Stomach (tissue), 9 donors: ENCODE measurements around the gene HLTF. TPM values are rescaled to one million over a fixed set of nuclear protein-coding genes. Genes with fewer than 3 reads are reported as not detected.

Experiments
- DNase-seq, 2 donors: peaks; one replicate each; pipeline versions ENCODE4 v3.0.0 to v3.0.0-alpha.2; 2013 to 2019
- H3K27ac ChIP-seq, 5 donors: fragments of 200-600 bp in 4 of 5; sonication (generic) in 4 of 5; one replicate each; pipeline ENCODE4 v1.5.1; 2013 to 2019; ENCODE audit warnings: mild to moderate bottlenecking in 1 of 5, moderate library complexity in 1 of 5
- H3K27me3 ChIP-seq, 3 donors: fragments of 200-600 bp; sonication (generic); one replicate each; pipeline ENCODE4 v1.5.1; 2017 to 2019; ENCODE audit warnings: mixed run types in 1 of 3
- H3K36me3 ChIP-seq, 4 donors: fragments of 200-600 bp; sonication (generic); 1 replicate in 3 of 4; 2 replicates in 1 of 4; pipeline ENCODE4 v1.5.1; 2016 to 2019
- H3K4me1 ChIP-seq, 4 donors: fragments of 200-600 bp; sonication (generic); one replicate each; pipeline ENCODE4 v1.5.1; 2016 to 2019
- H3K4me3 ChIP-seq, 4 donors: fragments of 200-600 bp; sonication (generic) in 3 of 4; one replicate each; pipeline ENCODE4 v1.5.1; 2016 to 2019; ENCODE audit warnings: mild to moderate bottlenecking in 1 of 4
- H3K9me3 ChIP-seq, 4 donors: fragments of 200-600 bp; sonication (generic); one replicate each; pipeline ENCODE4 v1.5.1; 2016 to 2019
- CTCF ChIP-seq, 7 experiments: fragments of 450-650 bp in 4 of 7; fragments of 200-600 bp in 3 of 7; sonication (generic) in 3 of 7; IDR thresholded peaks; one replicate each; pipeline ENCODE4 v1.5.1; 2016 to 2019; ENCODE audit warnings: antibody characterized with exemption in 7 of 7, control low read depth in 2 of 7, mild to moderate bottlenecking in 1 of 7
- EP300 ChIP-seq: sonication (generic); formaldehyde crosslinking; IDR thresholded peaks from one replicate; pipeline ENCODE4 v1.6.1; 2017; ENCODE audit warnings: antibody characterized with exemption
- POLR2A ChIP-seq, 4 donors: fragments of 450-650 bp; IDR thresholded peaks; one replicate each; pipeline ENCODE4 v1.6.1; 2016; ENCODE audit warnings: antibody characterized with exemption in 4 of 4, control low read depth in 2 of 4, mild to moderate bottlenecking in 1 of 4, moderate library complexity in 1 of 4
- POLR2AphosphoS5 ChIP-seq, 3 donors: sonication (generic); formaldehyde crosslinking; IDR thresholded peaks; one replicate each; pipeline ENCODE4 v1.6.1; 2016; ENCODE audit warnings: antibody characterized with exemption in 3 of 3
- WGBS, 5 donors: extraction: QIAGEN DNeasy Blood & Tissue Kit in 3 of 5; methylation state at CpG; one replicate each; pipeline versions ENCODE4 v1.1.5 to v1.1.7; 2013 to 2018; 5-methylcytosine and 5-hydroxymethylcytosine counted together
- intact Hi-C: fragments of 100-400 bp; cut with DNase I; formaldehyde crosslinking; loops from one replicate; pipeline ENCODE4 v1.15.1; 2023; ENCODE audit warnings: low total_unique reads
- polyA plus RNA-seq, 3 donors: library from polyadenylated mRNA; stranded (reverse); fragments of 200-250 nt; gene quantifications; one replicate each; pipeline ENCODE4 v1.2.3, GENCODE V29; 2013
- total RNA-seq, 5 donors: library from RNA; depleted of rRNA; stranded (reverse); fragments of >200 nt; gene quantifications; one replicate each; pipeline versions ENCODE4 v1.1.0 to v1.2.3, GENCODE V29; 2014 to 2016
- donor health status: healthy with polysubstance abuse.
- donor health status: Bipolar disorder and iron deficiency.
- donor health status: healthy.

The HLTF gene
- total and polyA plus RNA-seq, 8 donors = 3.4 to 61.6 (median 11.7) TPM

- WGBS, 5 donors = 80 to 93% (median 83%) methylated on average over 4 of the region's 4 CpGs
- H3K27ac ChIP-seq = no peak overlapping the region
- H3K4me1 ChIP-seq = peaks cover 0 to 8% (median 0%) of the 10 kb centered on the region in 4 donors
- TF ChIP-seq POLR2A (IDR thresholded peaks at IDR 0.05) = no peak
- no peak for TF ChIP-seq CTCF (IDR thresholded peaks at IDR 0.05)
- TF ChIP-seq POLR2AphosphoS5 (IDR thresholded peaks at IDR 0.05) = no peak
- TF ChIP-seq EP300 = no peak
- H3K4me3 ChIP-seq = no peak overlapping the region
- no peak for DNase-seq
- H3K36me3 ChIP-seq = peaks cover 0 to 58% (median 30%) of the 10 kb centered on the region in 4 donors
- no peaks in the 10 kb centered on the region for H3K9me3 ChIP-seq
- intact Hi-C loops = no loop called here
- no peaks in the 10 kb centered on the region for H3K27me3 ChIP-seq
Measured at GRCh38 chr3:149037684-149038083, 48.6 kb downstream of the HLTF start.

GRCh38 chr3:149031096-149031495 lies 55.2 kb downstream of the HLTF start:
- no peak for DNase-seq
- Histone ChIP-seq H3K27ac (no peak overlapping the region), H3K27me3 (no peaks in the 10 kb centered on the region), H3K36me3 (peaks cover 0 to 49% (median 46%) of the 10 kb centered on the region in 4 donors), H3K4me1 (no peaks in the 10 kb centered on the region), H3K4me3 (no peak overlapping the region), H3K9me3 (no peaks in the 10 kb centered on the region)
- 62 to 81% (median 69%) methylated on average over 2 of the region's 2 CpGs for WGBS, 5 donors
- intact Hi-C loops = no loop called here
- TF ChIP-seq CTCF (IDR thresholded peaks at IDR 0.05) (no peak), POLR2A (IDR thresholded peaks at IDR 0.05) (no peak), EP300 (no peak), POLR2AphosphoS5 (IDR thresholded peaks at IDR 0.05) (no peak)

GRCh38 chr3:149026718-149027117 lies 59.6 kb downstream of the HLTF start:
- intact Hi-C loops = no loop called here
- DNase-seq = no peak
- H3K36me3 ChIP-seq = peaks cover 14 to 81% (median 79%) of the 10 kb centered on the region in 4 donors
- 67 to 80% (median 78%) methylated on average over 4 of the region's 4 CpGs for WGBS, 5 donors
- no peaks in the 10 kb centered on the region for H3K27me3 ChIP-seq
- TF ChIP-seq POLR2A (IDR thresholded peaks at IDR 0.05) (no peak), CTCF (IDR thresholded peaks at IDR 0.05) (no peak), EP300 (no peak), POLR2AphosphoS5 (IDR thresholded peaks at IDR 0.05) (no peak)
- no peak overlapping the region for H3K4me3 ChIP-seq
- no peak overlapping the region for H3K27ac ChIP-seq
- H3K9me3 ChIP-seq = peaks cover 0 to 7% (median 3%) of the 10 kb centered on the region in 4 donors
- H3K4me1 ChIP-seq = peaks cover 0 to 3% (median 0%) of the 10 kb centered on the region in 4 donors

- Histone ChIP-seq H3K27me3 (no peaks in the 10 kb centered on the region), H3K27ac (no peak overlapping the region), H3K4me3 (no peak overlapping the region), H3K4me1 (peaks cover 0 to 24% (median 14%) of the 10 kb centered on the region in 4 donors), H3K36me3 (peaks cover 14 to 100% (median 94%) of the 10 kb centered on the region in 4 donors), H3K9me3 (peaks cover 0 to 7% (median 3%) of the 10 kb centered on the region in 4 donors)
- WGBS, 5 donors = 80 to 91% (median 86%) methylated on average over 3 of the region's 3 CpGs
- TF ChIP-seq POLR2A (IDR thresholded peaks at IDR 0.05) = no peak
- no peak for TF ChIP-seq POLR2AphosphoS5 (IDR thresholded peaks at IDR 0.05)
- no peak for TF ChIP-seq CTCF (IDR thresholded peaks at IDR 0.05)
- TF ChIP-seq EP300 = no peak
- no peak for DNase-seq
- intact Hi-C loops = no loop called here
Measured at GRCh38 chr3:149023951-149024350, 62.4 kb downstream of the HLTF start.
